HG03159 (cell line): Measurements from ENCODE around the gene FAM114A2.
"Not testable (repeated sequence)": the region's sequence is repeated elsewhere in the genome, so short reads cannot be mapped to it uniquely, and the experiment has no call there.

Experiments used
- ATAC-seq: cut with Tn5 transposase; IDR thresholded peaks from one replicate; pipeline ENCODE4 v1.9.1; 2021; ENCODE audit warnings: mild to moderate bottlenecking, moderate library complexity; ENCODE audit not compliant: unreplicated experiment

Gene FAM114A2

DNA sequence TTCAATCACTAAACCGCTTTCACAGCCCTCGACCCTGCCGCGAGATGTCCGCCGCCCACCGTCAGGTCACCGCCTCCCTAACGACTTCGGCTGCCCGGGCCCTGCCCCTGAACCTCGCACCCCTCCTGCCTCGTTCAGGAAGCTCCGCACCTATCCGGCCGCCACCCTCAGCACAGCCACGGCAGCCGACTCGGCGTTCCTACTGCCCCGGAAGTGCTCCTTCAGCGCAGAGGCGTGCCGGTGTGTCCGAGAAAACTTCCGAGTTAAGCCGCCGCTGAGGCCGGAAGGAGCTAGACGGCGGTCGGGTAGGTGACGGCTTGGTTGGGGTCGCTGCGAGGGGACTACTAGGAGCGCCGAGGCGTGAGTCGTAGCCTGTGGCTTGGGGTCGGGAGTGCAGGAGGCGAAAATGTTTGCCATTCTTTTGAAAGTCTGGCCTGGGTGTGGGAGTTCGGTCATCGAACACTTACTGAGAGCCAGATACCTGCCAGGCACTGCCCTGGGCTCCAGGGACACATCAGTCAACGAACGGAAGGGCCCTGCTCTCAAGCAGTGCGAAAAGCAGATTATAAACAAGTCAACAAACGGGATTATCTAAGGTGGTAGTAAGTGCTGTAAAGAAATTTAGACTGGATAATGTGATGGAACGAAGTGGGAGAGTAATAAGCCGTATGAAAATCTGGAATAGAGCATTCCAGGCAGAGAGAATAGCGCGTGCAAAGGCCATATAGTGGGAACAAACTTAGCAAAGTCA, at the start of gene FAM114A2, which contains the start of gene MFAP3:
FAM114A2 (minus strand) TSS at position 204 of the 751 bp plus-strand sequence. CDS start 3,957 bp downstream, outside the sequence.
MFAP3 (plus strand) TSS at position 261 of the 751 bp plus-strand sequence. CDS start 10,756 bp downstream, outside the sequence.
- ATAC-seq: peak; percentile 98

DNA sequence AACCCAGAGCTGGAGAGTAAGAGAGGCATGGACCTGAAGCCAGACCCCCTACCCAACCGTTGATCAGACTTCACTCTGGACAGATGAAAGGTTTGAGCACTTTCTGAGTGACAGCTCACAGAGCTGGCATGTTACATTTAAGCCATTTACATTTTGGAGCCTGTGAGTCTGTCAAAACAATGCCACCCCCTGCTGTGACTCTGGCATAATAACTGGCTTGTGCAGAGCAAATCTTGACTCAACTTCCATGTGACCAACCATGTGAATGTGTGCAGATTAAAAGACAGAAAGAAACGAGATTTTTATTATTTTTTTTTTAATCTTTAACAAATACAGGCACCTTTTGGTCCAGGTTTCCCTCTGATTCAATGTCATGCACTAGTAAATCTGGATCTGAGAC, 48.5 kb upstream of the FAM114A2 start:
- ATAC-seq: no peak

DNA sequence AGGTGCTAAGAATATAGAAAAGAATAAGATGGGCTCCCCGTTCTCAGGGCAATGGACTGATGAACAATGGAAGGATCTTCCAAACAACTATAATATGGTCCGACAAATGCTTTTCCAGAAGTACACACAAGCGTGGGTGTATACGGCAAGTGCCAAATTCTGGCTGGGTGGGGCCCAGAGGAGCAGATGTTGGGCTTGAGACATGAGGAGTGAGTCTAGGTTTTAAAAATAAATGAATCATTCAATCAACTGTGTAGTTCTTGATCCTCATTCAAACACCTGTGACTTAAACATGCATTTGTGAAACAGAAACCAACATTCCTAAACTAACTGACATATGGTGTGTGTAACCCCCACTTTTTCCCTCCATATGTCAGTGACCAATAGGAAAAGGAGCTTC, 47.9 kb upstream of the FAM114A2 start:
- no peak for ATAC-seq

DNA sequence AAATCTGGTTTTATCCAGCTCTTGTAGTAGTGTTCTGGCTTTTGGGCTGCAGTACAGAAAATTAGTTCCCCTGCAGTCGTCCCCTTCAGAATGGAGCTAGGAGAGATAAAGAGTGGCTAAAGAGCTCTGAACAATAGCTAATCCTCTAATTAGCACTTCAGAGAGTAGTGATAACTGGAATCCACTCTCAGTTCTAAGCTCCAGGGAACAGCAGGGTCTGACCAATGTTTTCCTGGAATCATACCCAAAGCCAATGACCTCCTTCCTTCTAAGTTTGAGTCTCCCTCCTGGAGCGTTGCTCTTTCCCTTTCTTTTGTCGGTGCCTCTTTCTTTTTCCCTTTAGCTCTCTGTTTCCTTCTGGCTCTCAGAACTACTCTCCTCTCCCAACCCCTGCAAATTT, 47.4 kb upstream of the FAM114A2 start:
- ATAC-seq: no peak

DNA sequence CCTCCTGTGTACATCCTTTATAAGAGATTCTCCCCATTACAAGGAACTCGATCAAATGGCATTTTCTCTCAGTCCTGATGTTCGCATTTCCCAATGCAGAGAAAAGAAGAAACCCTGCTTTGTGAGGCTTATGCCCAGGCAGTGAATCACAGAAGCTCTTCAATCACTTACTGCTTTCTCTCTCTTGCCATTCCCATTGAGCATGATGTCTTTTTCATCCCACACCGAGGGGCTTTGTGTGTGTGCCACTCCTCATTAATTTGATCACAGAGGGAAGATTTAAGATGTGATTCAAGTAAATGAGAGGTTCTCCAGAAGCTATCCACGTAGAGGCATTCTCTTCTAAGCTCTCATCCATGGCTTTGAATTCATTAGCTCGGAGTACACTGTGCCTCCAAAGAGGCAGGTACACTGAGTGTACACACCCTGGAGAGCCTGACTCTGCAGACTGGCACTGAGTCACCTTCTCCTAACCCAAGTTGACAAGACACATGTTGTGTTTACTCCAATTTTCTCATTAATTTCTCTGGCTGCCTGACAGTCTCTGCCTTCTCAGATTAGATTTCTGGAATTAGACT, 45.4 kb upstream of the FAM114A2 start:
- ATAC-seq: no peak

DNA sequence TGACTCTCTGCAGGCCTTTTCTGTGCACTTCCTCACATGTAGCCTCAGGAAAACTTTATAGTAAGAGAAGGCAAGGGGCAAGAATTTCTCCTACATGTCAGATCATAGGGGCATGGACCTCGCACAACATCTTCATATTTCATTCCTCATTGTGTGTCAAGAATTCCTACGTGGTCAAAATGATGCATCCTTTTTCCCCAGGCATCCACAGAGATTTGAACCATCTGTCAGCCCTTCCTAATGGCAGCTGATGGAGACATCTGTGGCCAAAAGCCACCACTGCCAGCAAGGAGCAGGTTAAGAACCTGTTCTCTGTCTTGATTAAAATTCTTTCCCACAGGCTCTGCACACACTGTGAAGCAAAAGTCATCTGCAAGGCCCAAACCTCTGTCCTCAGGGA, 42.5 kb upstream of the FAM114A2 start:
- no peak for ATAC-seq

DNA sequence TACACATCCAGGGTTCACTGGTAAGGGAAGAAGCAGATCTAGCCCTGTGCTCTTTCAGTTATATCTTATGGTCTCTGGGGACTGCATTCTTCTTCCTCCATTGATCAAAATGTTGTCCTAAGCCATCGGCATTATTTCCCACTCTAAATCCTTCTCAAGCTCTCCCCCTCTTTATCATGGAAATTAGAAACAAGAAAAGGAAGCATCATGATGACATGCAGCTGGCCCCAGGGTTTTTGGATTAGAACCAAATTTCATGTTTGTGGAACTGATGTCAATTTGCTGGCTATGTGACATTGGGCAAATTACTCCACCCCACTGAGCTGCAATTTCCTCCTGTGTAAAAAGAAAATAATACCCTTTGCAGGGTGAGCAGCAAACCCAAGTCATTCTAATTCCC, 39.6 kb upstream of the FAM114A2 start:
- no peak for ATAC-seq

DNA sequence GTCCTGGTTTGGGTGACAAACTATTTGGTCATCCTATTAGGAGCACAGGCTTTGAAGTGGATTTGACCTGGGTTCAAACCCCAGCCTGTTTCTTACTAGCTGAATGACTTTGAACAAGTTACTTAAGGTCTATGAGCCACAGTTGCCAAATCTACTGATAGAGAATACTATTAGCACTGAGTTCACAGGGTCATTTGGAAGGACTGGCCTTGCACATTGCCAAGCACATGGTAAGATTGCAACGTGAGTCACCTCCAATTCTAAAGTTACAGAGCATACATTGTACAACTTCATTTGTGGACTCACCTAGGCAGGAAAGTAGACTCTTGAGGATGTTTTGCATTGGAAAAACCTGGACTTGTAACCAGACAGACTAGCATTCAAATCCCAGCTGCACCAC, 39.0 kb upstream of the FAM114A2 start:
- no peak for ATAC-seq

DNA sequence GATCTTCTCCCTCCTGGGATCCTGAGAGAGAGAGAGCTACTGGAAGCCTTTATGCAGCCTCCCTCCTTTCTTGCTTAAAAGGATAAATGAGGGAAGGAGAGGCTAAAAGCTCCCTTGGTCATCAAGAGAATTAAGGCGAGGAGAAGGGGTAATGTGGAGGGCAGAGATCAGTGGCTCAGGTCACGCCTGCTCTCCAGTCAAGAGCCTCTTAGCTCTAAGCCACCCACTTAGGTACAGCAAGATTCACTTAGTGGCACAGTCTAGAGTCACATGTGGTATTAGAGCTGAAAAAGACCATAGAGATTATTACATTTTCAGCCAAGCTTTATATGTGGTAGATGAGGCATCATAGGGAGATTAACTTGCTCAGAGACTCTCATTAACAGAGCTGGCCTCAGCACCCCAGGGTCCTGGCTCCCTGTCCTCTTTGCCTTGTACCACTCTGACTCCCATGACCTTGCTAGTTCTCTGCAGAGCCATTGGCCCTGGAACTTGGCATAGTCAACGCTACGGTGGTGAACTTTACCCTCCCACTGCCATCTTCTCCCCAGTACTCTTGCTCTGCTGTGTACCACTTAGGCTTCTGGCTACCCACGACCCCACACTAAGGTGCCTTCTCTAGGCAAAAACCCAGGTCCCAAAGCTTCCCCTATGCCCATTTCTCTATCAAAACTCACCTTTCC, 37.7 kb upstream of the FAM114A2 start:
- ATAC-seq: no peak

DNA sequence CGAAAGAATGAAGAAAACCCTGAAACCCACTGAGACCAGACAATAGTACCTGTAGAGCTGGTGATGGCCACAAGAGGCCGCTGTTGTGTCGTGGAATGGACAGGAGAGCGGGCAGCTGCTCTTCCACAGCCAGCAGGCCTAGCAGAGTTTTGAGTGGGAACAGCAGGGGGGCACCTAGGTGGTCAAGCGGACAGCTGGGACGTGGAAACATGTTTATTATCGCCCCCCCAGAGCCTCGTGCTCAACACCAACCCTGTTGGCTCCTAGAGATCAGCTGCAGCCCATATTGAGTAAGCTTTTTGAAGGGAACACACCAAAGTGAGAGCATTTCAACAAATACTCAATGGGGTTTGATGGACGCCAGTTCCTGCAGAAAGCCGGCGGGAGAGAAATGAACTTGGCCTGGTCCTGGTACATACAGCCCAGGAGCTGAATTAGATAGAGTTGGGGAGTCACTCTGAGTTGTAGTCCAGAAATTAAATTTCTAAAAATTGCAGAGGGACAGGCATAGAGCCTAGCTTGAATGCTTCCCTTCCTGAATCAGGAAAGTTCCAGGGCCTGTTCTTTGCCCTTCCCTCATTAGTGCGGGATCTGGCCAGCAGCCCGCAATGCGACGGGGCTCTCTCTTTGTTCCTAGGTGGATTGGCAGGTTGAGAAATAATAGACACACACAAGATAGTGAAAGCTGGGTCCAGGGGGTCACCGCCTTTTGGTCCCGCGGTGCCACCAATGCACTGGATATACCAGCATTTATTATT, 33.9 kb upstream of the FAM114A2 start:
- ATAC-seq: peak; percentile 96

DNA sequence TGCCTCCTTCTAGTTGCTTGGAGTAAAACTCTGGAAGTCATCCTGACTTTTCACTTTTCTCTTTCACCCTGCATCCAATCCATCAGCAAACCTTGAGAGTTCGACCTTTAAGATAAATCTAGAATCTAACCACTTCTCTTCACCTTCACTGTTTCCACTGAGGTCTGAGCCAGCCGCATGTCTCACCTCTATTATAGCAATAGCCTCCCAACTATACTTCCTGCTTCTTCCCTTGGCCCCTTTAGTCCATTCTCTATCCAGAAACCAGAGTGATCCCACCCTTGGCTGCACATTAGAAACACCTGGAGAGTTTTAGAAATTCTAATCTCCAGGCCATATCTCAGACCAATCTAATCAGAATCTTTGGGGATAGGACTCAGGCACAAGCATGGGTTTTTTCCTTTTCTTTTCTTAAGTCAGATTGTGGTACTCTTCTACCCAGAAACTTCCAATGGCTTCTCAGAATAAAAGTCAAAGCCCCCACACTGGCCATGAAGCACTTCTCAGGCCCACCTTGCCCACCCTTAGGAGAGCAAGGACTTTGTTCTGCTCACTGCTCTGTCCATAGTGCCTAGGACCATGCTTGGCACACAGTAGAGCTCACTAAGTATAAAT, 33.2 kb upstream of the FAM114A2 start:
- no peak for ATAC-seq

DNA sequence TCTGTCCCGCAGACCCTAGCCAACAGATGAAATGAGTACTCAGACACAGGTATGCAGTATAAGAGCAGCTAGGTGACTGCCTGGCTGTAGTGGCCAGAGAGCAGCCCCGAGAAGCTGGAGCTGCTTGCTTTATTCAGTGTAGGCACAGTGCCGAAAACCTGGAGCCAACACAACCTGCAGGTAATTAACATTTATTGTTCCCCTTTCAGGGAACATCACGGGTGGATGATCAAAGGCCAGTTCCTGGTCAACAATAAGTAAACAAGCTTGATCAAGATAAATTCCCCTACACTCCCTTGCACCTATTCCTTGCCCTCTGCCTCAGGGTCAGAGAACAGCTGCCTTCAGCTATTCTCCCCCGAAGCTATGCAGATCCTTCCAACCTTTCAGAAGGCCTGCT, 31.1 kb upstream of the FAM114A2 start:
- not testable (repeated sequence) for ATAC-seq

DNA sequence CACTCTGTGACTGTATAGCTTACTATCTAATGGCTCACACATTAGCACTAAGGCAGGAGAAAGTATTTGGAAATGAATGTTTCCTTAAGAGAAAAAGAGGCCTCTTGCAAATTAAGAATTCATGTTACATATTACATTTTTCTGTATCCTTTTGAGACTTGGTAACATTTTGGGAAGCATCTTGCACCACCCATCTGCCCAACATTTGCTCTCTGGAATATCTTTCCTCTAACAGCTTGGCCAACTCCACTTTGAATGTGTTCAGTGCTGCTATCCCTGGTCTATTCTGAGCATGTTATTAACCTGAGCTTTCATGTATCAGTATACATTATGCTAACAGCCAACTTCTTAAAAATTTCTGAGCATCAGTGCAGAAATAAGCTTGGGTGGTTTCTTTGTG, 27.3 kb upstream of the FAM114A2 start:
- ATAC-seq: no peak

DNA sequence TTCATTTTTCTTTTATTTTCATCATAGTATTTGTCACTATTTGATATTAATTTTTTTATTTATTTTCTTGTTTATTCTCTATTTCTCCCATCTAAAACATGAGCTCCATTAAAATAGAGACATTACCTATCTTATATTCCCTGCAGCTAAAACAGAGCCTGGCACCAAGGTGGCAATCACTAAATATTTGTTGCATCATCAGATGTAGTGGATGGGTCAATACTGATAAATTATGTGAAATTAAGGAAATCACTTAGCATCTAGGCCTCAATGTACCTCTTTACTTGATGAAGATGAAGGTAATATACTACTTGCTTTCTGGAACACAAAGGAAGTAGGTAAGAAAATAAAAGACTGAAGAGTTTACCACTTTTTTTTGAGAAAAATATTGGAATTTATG, 24.7 kb upstream of the FAM114A2 start:
- ATAC-seq: no peak

DNA sequence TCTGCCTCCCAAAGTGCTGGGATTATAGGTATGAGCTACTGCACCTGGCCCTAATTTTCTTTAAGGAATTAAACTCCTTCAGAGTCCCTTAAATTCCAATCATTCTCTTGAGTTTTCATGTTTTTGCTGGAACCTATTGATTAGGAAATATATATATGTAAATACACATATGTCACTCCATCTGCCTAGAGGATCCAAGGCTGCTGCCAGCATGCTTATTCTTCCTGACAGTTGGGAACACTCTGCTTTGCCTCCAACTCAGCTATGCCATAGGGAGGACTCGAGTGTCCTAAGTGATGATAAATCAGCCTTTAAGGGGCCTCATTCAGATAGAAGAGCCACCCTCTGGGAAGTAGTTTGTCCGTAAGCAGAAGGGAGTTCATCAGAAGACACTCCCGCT, 21.9 kb upstream of the FAM114A2 start:
- ATAC-seq: no peak

DNA sequence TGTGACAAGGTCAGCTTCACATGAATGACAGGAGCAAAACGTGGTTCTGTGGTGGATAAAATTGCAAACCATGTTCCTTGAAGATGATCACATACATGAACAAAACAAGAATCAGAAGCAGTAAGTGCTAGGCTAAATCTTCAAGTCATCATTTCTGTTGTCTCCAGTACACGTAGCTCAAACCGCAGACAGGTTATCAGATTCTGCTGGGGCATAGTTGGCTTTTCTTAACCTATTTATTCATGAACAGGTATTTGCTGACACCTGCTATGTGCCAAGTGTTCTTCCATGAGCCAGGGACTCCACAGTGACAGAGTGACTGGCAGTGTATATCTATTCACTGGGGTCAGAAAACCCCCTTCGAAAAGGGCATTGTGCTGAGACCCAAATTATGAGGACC, 20.9 kb upstream of the FAM114A2 start:
- ATAC-seq: no peak

DNA sequence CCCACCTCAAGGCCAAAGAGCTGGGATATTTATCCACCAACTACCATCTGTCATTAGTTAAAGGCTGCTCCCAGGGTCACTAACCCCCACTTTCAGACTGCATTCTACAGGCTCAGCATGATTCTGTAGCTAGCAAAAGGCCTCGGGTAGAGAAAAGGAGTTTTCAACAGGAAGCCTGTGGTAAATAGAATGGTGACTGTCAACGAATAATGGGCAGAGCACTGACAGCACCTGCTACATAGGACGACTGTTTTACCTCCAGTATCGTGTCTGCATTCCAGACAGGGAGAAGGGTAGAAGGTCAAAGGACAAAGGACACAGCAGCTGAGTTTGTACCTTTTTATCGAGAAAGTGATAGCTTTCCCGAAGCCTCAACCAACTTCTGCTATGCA, 20.3 kb upstream of the FAM114A2 start:
- ATAC-seq: peak; percentile 47

DNA sequence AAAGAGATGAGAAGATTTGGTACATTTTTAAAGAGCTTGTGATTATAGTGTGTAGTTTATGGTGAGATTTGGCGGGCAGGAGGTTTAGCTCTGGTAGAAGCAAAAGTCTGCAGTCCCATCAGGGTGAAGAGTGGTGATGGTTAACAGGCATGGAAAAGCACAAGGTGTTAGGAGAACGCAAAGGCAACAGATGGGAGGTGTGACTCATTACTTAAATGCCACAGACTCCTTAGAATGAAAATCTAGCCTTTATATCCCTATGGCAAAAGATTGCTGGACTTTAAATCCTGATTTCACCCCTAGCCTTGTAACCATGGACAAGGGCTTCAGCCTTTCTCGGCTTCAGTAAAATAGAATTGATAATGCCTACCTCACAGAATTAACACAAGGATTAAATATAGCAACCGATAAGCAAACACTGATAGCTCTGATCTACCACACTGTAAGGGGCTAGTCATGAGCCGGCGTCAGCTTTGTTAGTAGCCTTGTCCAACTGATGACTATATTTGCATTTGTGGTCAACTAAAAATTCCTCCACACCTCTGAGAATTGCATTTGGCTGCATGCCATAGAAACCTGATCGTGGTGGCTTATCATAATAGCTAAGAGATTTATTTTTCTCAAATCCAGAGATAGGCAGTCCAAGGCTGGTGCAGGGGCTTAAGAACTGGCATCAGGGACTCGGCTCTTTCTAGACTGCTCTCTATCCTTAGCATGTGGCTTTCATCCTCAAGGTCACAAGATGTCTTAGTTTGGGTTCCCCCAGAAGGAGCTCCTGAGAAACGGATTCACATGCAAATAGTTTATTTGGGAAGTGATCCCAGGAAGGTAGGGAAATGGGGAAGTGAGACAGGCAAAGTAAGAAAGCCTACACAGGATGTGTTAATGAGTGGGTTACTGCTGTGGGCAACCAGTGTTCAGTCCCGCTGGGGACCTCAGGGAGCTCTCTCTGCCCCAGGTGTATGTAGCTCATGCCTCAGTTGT, 19.6 kb upstream of the FAM114A2 start:
- peak; percentile 62 for ATAC-seq

DNA sequence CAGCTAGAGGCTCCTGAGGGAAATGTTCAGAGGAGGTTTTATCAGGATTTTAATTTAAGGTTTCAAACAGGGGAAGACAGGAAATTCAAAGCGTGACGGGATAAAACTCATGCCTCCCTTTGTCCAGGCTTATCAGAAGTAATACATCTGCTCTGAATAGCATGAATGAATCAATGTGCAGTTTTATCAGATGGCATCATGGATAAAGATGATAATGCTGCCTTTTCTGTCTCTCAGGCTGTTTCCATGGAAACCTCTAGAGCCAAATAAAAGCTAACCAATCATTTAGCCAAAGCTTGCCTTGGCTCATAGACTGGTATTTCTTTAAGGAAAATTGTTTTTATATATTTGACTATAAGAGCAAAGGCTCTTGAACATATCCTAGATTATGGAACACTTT, 16.5 kb upstream of the FAM114A2 start:
- ATAC-seq: no peak

DNA sequence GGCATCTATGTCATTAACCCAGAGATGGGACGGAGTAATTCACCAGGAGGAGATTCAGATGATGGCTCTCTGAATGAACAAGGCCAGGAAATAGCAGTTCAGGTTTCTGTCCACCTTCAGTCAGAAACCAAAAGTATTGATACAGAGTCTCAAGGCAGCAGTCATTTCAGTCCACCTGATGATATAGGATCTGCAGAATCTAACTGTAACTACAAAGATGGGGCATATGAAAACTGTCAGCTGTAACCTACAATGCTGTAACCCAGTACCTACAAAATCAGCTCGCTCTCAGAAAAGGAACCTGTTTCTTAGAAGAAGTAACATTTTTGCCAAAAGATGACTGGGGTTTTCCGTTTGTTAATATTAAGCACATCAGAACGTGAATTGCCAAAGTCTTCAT, 14.8 kb upstream of the FAM114A2 start:
- no peak for ATAC-seq
